Lung (tissue), 12 donors: ENCODE data around the gene BFSP1. TPM values are rescaled to one million over a fixed set of nuclear protein-coding genes. Genes with fewer than 3 reads are reported as not detected.

Source experiments
- ATAC-seq: fragments of 200-7000 bp; cut with Tn5 transposase; one replicate; pipeline ENCODE4 v1.9.1; 2020; ENCODE audit warnings: moderate number of reproducible peaks; ENCODE audit not compliant: insufficient read depth, low FRiP score
- DNase-seq, 3 donors: peaks; one replicate each; pipeline ENCODE4 v3.0.0-alpha.2; 2013 to 2017
- H3K27ac ChIP-seq, 2 donors: one replicate each; pipeline ENCODE4 v1.5.1; 2013; ENCODE audit warnings: mild to moderate bottlenecking in 2 of 2, moderate library complexity in 2 of 2, control low read depth in 1 of 2, inconsistent platforms in 1 of 2, low read depth in 1 of 2, low read length in 1 of 2
- H3K27me3 ChIP-seq, 3 donors: one replicate each; pipeline ENCODE4 v1.5.1; 2013; ENCODE audit warnings: low read length in 2 of 3; ENCODE audit not compliant: control insufficient read depth in 3 of 3, insufficient read depth in 3 of 3
- H3K36me3 ChIP-seq, 4 donors: one replicate each; pipeline ENCODE4 v1.5.1; 2013; ENCODE audit warnings: low read length in 4 of 4, mild to moderate bottlenecking in 1 of 4, moderate library complexity in 1 of 4; ENCODE audit not compliant: control insufficient read depth in 4 of 4, insufficient read depth in 4 of 4
- H3K4me1 ChIP-seq, 5 donors: one replicate each; pipeline ENCODE4 v1.5.1; 2013; ENCODE audit warnings: low read length in 5 of 5, mild to moderate bottlenecking in 2 of 5, moderate library complexity in 1 of 5; ENCODE audit not compliant: control insufficient read depth in 5 of 5, insufficient read depth in 5 of 5
- H3K4me3 ChIP-seq: one replicate; pipeline ENCODE4 v1.5.1; 2013; ENCODE audit warnings: mild to moderate bottlenecking, control low read depth, moderate library complexity
- H3K9ac ChIP-seq, 2 donors: one replicate each; pipeline ENCODE4 v1.5.1; 2013; ENCODE audit warnings: low read length in 2 of 2, control low read depth in 1 of 2; ENCODE audit not compliant: insufficient read depth in 1 of 2
- H3K9me3 ChIP-seq, 4 donors: one replicate each; pipeline ENCODE4 v1.5.1; 2013; ENCODE audit warnings: low read length in 3 of 4, mild to moderate bottlenecking in 1 of 4, moderate library complexity in 1 of 4; ENCODE audit not compliant: control insufficient read depth in 4 of 4, insufficient read depth in 3 of 4
- CTCF ChIP-seq: IDR thresholded peaks from 2 replicates; pipeline ENCODE4 v1.5.1; 2012; ENCODE audit warnings: mild to moderate bottlenecking; ENCODE audit errors: control extremely low read depth, extremely low read depth
- WGBS, 2 donors: extraction: QIAGEN DNeasy Blood & Tissue Kit; methylation state at CpG; one replicate each; pipeline ENCODE4 v1.1.7; 2013; 5-methylcytosine and 5-hydroxymethylcytosine counted together
- polyA plus RNA-seq, 2 donors: library from polyadenylated mRNA; stranded (reverse); fragments of 200-250 nt; gene quantifications; one replicate each; pipeline ENCODE4 v1.2.1, GENCODE V29; 2013
- total RNA-seq, 2 donors: library from RNA; depleted of rRNA in 1 of 2; stranded (reverse); fragments of >200 nt in 1 of 2; gene quantifications; one replicate each; pipeline ENCODE4 v1.2.1, GENCODE V29; 2014 to 2021
- donor health status: control.
- donor health status: control.
- donor health status: Bipolar disorder and iron deficiency.
- donor health status: healthy.
- donor health status: DM: yes; HTN: yes; CAD: no.

Gene BFSP1
- total and polyA plus RNA-seq, 4 donors, result 0.65 to 2.8 (median 1.8) TPM

DNA sequence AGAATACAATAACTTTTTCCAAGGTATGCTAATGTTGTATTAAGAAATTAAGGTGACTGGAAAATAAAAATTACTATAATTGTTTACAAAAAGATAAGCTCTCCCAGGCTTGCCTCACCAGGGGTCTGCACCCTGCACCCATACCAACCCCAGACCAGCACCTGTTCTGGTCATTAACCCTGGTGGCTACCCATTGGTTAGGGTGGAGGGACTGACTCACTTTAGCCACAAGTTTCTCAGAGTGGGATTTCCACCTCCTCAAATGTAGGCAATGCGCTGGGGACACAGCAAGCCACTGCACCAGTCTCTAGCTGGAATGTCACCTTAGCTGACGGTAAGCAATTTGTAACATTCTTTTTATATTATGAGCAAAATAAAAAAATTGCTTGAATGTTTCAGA is 83.1 kb downstream of the BFSP1 start:
- Histone ChIP-seq H3K4me1 (no peaks in the 10 kb centered on the region), H3K4me3 (no peak overlapping the region), H3K9ac (no peak overlapping the region), H3K27ac (no peak overlapping the region), H3K36me3 (no peaks in the 10 kb centered on the region), H3K27me3 (peaks cover 0 to 8% (median 3%) of the 10 kb centered on the region in 3 donors), H3K9me3 (no peaks in the 10 kb centered on the region)
- no peak for TF ChIP-seq CTCF
- DNase-seq, result no peak
- no peak for ATAC-seq
- 97% methylated on average over 2 of the region's 2 CpGs for WGBS, 2 donors

DNA sequence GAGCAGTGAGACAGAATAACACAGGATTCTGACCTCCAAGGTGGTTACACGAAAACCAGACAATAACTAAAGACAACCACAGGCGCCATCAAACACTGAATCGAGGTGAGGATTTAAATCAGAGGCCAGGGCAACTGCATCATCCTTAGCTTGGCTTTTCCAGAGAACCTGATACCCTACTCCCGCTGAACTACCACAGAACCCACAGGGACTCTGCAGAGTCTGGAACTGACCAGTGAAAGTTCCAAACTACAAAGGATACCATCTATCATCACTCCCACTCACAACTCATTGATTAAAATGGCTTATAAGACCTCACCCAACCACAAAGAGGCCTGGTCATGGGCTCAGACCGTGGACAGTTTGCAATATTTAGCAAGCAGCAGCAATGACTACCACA is 85.0 kb downstream of the BFSP1 start:
- Histone ChIP-seq H3K36me3 (no peaks in the 10 kb centered on the region), H3K27ac (no peak overlapping the region), H3K4me3 (no peak overlapping the region), H3K4me1 (no peaks in the 10 kb centered on the region), H3K9me3 (peaks cover 0 to 2% (median 0%) of the 10 kb centered on the region in 4 donors), H3K9ac (no peak overlapping the region), H3K27me3 (peaks cover 0 to 3% (median 3%) of the 10 kb centered on the region in 3 donors)
- no peak for TF ChIP-seq CTCF
- no peak for ATAC-seq
- 71 to 82% methylated on average over 5 of the region's 5 CpGs for WGBS, 2 donors
- DNase-seq, result no peak

DNA sequence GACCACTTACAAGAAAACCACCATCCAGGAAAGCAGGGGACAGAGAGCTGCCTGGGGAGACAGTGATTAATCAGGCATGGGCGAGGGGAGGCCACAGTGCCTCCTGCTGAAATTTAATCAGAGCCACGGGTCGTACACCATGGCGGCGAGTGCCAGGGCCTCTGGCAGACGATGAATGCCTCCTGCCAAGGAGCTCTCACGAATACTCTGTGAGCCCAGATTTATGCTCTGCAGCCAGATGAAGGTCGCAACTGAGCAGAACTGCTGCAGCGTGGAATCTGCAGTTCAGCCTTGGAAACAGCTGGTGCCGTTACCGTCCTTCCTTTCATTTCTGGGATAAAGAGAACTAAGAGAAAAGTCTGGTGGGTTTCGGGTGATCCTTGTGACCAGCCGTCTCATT is 85.6 kb downstream of the BFSP1 start:
- H3K4me1 ChIP-seq, result no peaks in the 10 kb centered on the region
- no peak for ATAC-seq
- H3K9ac ChIP-seq, result no peak overlapping the region
- no peak overlapping the region for H3K27ac ChIP-seq
- DNase-seq, result peak in 2 of 3 donors; percentile 5 to 7
- H3K36me3 ChIP-seq, result no peaks in the 10 kb centered on the region
- peaks cover 0 to 3% (median 3%) of the 10 kb centered on the region in 3 donors for H3K27me3 ChIP-seq
- TF ChIP-seq CTCF, result no peak
- H3K9me3 ChIP-seq, result peaks cover 0 to 2% (median 0%) of the 10 kb centered on the region in 4 donors
- 65 to 73% methylated on average over 13 of the region's 13 CpGs for WGBS, 2 donors
- H3K4me3 ChIP-seq, result no peak overlapping the region

DNA sequence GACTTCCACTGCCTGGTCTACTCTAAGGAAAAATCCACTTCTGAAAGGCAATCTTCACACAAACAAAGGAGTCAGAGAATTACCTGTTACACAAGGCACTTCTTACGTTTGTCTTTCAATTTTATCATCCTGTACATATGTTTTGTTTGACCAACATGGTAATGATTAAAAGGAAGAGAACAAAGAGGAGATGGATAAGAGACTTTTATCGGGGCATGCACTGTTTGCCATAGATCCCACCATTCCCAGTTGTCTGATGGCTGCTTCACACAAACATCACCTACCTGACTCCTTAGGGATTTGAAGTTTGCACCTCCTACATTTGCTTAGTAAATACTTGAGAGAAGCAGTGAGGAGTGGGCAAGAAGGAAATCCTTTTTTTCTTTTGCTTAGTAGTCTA is 87.1 kb downstream of the BFSP1 start:
- DNase-seq, result no peak
- Histone ChIP-seq H3K4me3 (no peak overlapping the region), H3K4me1 (no peaks in the 10 kb centered on the region), H3K27ac (no peak overlapping the region), H3K36me3 (no peaks in the 10 kb centered on the region), H3K9ac (no peak overlapping the region), H3K9me3 (peaks cover 0 to 2% (median 0%) of the 10 kb centered on the region in 4 donors), H3K27me3 (peaks cover 3 to 4% (median 3%) of the 10 kb centered on the region in 3 donors)
- no peak for ATAC-seq
- 43 to 57% methylated on average over 2 of the region's 2 CpGs for WGBS, 2 donors
- no peak for TF ChIP-seq CTCF
